Skeletal muscle satellite cell (primary cell): ENCODE measurements around the gene FREY1. TPM values are rescaled to one million over a fixed set of nuclear protein-coding genes. Genes with fewer than 3 reads are reported as not detected.

Experiments used
- H3K27me3 ChIP-seq: 2 replicates; pipeline ENCODE4 v1.7.0; 2013; ENCODE audit warnings: low read length; ENCODE audit not compliant: control insufficient read depth, insufficient read depth
- H3K36me3 ChIP-seq: 2 replicates; pipeline ENCODE4 v1.7.0; 2013; ENCODE audit warnings: mild to moderate bottlenecking, control low read depth, low read length; ENCODE audit not compliant: insufficient read depth
- H3K4me1 ChIP-seq: 2 replicates; pipeline ENCODE4 v1.7.0; 2013; ENCODE audit warnings: low read length; ENCODE audit not compliant: control insufficient read depth, insufficient read depth
- H3K4me2 ChIP-seq: 2 replicates; pipeline ENCODE4 v1.7.0; 2013; ENCODE audit warnings: mild to moderate bottlenecking, low read length
- H3K4me3 ChIP-seq: 2 replicates; pipeline ENCODE4 v1.7.0; 2013; ENCODE audit warnings: low read length
- H3K9ac ChIP-seq: 2 replicates; pipeline ENCODE4 v1.7.0; 2013; ENCODE audit warnings: mild to moderate bottlenecking, low read depth, low read length, moderate library complexity
- H3K9me3 ChIP-seq: replicated peaks from 2 replicates; pipeline ENCODE4 v1.7.0; 2013; ENCODE audit warnings: mild to moderate bottlenecking, control low read depth, low read length
- total RNA-seq: library from RNA; depleted of rRNA; stranded (reverse); fragments of >200 nt; gene quantifications from 2 replicates; pipeline ENCODE4 v1.2.3, GENCODE V29; 2012; rRNA removed

FREY1 gene
- total RNA-seq: 0.66 and 2.8 TPM in 2 replicates

GRCh38 chr11:45906965-45907611 is at the start of gene FREY1:
TSS of gene FREY1 (minus strand) at chr11:45907271. CDS start at chr11:45907245, 26 bp downstream.
- H3K4me3 ChIP-seq: no peak within 1 kb of the TSS
- no peak within 1 kb of the TSS for H3K9ac ChIP-seq
- no peaks in the 10 kb centered on the region for H3K9me3 ChIP-seq
- peaks cover 20% of the 10 kb centered on the region for H3K36me3 ChIP-seq
- H3K4me2 ChIP-seq: no peak within 1 kb of the TSS
- H3K4me1 ChIP-seq: no peaks in the 10 kb centered on the region
- no peaks in the 10 kb centered on the region for H3K27me3 ChIP-seq

- H3K9me3 ChIP-seq: no peaks in the 10 kb centered on the region
- H3K27me3 ChIP-seq: no peaks in the 10 kb centered on the region
- H3K4me1 ChIP-seq: no peaks in the 10 kb centered on the region
- H3K36me3 ChIP-seq: peaks cover 47% of the 10 kb centered on the region
- H3K9ac ChIP-seq: no peak overlapping the region
- no peak overlapping the region for H3K4me2 ChIP-seq
- H3K4me3 ChIP-seq: no peak overlapping the region
Observed at GRCh38 chr11:45949992-45950407, 42.9 kb upstream of the FREY1 start.

- Histone ChIP-seq H3K9me3 (no peaks in the 10 kb centered on the region), H3K27me3 (no peaks in the 10 kb centered on the region), H3K4me3 (no peak overlapping the region), H3K4me1 (no peaks in the 10 kb centered on the region), H3K36me3 (peaks cover 50% of the 10 kb centered on the region), H3K9ac (no peak overlapping the region), H3K4me2 (no peak overlapping the region)
Observed at GRCh38 chr11:45948356-45948755, 41.3 kb upstream of the FREY1 start.

DNA sequence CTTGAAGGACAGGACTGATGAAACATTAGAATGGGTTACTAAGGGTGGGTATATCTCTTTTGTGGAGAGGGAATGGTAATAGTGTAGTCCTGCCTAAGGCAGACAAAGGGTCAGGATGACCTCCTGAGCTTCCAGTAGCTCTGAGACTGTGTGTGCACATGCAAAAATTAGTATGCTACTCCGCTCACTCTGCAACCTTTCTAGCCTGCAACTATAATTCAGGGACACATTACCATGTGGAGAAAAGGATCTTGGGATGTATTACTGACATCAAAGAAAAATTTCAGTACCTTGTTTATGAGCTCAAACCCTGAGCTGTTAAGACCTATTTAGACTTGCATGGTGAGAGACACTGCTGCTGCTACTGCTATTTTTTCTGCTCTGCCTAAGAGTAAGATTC is 40.8 kb upstream of the FREY1 start:
- peaks cover 45% of the 10 kb centered on the region for H3K36me3 ChIP-seq
- no peak overlapping the region for H3K4me3 ChIP-seq
- H3K4me1 ChIP-seq: no peaks in the 10 kb centered on the region
- no peaks in the 10 kb centered on the region for H3K27me3 ChIP-seq
- H3K4me2 ChIP-seq: no peak overlapping the region
- H3K9ac ChIP-seq: no peak overlapping the region
- no peaks in the 10 kb centered on the region for H3K9me3 ChIP-seq

- Histone ChIP-seq H3K4me2 (no peak overlapping the region), H3K4me1 (no peaks in the 10 kb centered on the region), H3K9ac (no peak overlapping the region), H3K36me3 (peaks cover 52% of the 10 kb centered on the region), H3K27me3 (no peaks in the 10 kb centered on the region), H3K9me3 (no peaks in the 10 kb centered on the region), H3K4me3 (no peak overlapping the region)
Observed at GRCh38 chr11:45945397-45945999, 38.4 kb upstream of the FREY1 start.

- Histone ChIP-seq H3K36me3 (peaks cover 31% of the 10 kb centered on the region), H3K4me3 (no peak overlapping the region), H3K9ac (no peak overlapping the region), H3K9me3 (no peaks in the 10 kb centered on the region), H3K4me1 (no peaks in the 10 kb centered on the region), H3K27me3 (no peaks in the 10 kb centered on the region), H3K4me2 (no peak overlapping the region)
Observed at GRCh38 chr11:45942381-45942780, 35.3 kb upstream of the FREY1 start.

- Histone ChIP-seq H3K9ac (no peak overlapping the region), H3K36me3 (peaks cover 38% of the 10 kb centered on the region), H3K4me3 (no peak overlapping the region), H3K9me3 (no peaks in the 10 kb centered on the region), H3K4me2 (no peak overlapping the region), H3K4me1 (no peaks in the 10 kb centered on the region), H3K27me3 (no peaks in the 10 kb centered on the region)
Observed at GRCh38 chr11:45941285-45941684, 34.2 kb upstream of the FREY1 start.

DNA sequence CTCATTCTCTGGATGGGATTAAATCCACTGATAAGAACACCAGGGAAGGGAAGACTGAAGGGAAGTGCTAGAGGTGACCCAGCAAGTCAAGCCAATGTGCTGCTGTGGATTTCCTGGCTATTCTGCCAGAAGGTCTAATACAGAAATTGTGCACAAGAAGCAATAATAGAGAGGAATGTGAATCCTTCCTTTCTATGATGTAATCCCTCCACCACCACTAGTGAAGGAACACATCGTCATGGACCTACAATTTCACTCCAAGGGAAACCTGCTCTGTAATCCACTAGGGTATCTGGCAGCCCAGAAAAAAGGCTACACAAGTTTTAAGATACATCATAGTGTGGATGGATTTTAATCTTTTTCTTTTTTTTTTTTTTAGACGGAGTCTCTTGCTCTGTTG is 32.8 kb upstream of the FREY1 start:
- H3K4me1 ChIP-seq: no peaks in the 10 kb centered on the region
- peaks cover 33% of the 10 kb centered on the region for H3K36me3 ChIP-seq
- no peaks in the 10 kb centered on the region for H3K9me3 ChIP-seq
- no peak overlapping the region for H3K9ac ChIP-seq
- no peaks in the 10 kb centered on the region for H3K27me3 ChIP-seq
- H3K4me2 ChIP-seq: no peak overlapping the region
- H3K4me3 ChIP-seq: no peak overlapping the region

- no peaks in the 10 kb centered on the region for H3K27me3 ChIP-seq
- no peaks in the 10 kb centered on the region for H3K4me1 ChIP-seq
- H3K4me2 ChIP-seq: no peak overlapping the region
- no peaks in the 10 kb centered on the region for H3K9me3 ChIP-seq
- H3K36me3 ChIP-seq: peaks cover 48% of the 10 kb centered on the region
- no peak overlapping the region for H3K9ac ChIP-seq
- H3K4me3 ChIP-seq: no peak overlapping the region
Observed at GRCh38 chr11:45937916-45938315, 30.8 kb upstream of the FREY1 start.

DNA sequence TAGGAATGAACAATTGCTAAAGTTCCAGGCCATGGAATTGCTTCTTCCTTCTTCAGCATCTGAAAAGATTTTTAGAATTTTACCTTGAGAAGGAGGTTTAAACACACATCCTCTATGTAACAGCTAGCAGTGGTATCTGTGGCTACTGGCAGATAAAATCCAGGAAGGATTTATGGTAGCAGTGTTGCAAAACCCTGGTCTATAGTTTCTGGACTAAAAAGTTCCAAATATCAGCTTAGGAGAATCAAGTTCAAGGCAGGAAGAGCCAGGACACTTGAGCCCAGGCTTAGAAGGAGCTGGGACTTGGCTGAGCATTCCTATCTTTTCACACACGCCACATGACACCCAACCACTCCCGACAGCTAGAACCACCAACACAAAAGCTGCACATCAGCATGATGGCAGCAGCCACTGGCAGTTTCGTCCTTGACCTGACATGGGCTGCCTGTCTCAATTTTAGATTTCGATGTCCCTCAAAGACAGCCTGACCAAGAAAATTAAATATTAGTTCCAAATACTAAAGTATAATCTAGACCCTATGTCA is 29.5 kb upstream of the FREY1 start:
- Histone ChIP-seq H3K4me1 (no peaks in the 10 kb centered on the region), H3K36me3 (peaks cover 42% of the 10 kb centered on the region), H3K4me3 (no peak overlapping the region), H3K9ac (no peak overlapping the region), H3K9me3 (no peaks in the 10 kb centered on the region), H3K27me3 (no peaks in the 10 kb centered on the region), H3K4me2 (no peak overlapping the region)

DNA sequence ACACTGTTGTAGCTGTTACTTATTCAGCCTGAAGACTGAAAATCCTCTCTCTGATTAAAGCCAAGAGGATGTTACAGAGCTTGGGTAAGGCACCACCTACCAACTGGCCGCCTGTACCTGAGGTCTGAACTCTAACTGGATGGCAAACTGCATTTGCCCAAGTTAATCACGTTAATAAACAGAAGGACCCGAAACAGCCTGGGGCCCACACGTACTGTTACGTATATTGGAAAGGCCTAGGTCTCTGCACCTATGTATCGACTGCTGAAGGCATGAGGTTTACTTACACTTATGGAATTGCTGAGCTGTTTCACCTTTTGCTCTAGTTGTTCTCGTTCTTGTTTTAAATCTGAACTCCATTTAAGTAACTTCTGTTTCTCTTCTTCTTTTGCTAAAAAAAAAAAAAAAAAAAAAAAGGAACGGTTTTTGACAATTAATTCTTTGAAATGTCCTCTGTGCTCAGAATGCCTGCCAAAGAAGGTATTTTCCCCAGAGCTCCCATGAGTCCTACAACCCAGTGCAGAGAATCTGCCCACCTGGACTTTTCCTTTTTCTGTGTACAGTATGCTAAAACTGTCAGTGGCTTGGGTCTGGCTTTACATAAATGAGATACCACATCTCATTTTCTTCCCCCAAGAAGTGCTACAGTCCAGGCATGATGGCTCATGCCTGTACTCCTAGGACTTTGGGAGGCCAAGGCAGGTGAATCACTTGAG is 28.4 kb upstream of the FREY1 start:
- Histone ChIP-seq H3K9me3 (no peaks in the 10 kb centered on the region), H3K4me2 (no peak overlapping the region), H3K9ac (no peak overlapping the region), H3K36me3 (peaks cover 39% of the 10 kb centered on the region), H3K27me3 (no peaks in the 10 kb centered on the region), H3K4me3 (no peak overlapping the region), H3K4me1 (no peaks in the 10 kb centered on the region)
